Lung microvascular endothelial cell (primary cell): ENCODE data around the gene CROCC2. TPM values are rescaled to one million over a fixed set of nuclear protein-coding genes. Genes with fewer than 3 reads are reported as not detected.

ENCODE experiments used
- DNase-seq, 2 donors: peaks; one replicate each; pipeline versions ENCODE4 v3.0.0 to v3.0.0-alpha.2; 2010; ENCODE audit warnings: low read depth in 2 of 2
- total RNA-seq: library from RNA; depleted of rRNA; stranded (reverse); fragments of >200 nt; gene quantifications from 2 replicates; pipeline ENCODE4 v1.2.1, GENCODE V29; 2014

The CROCC2 gene
- not detected in 2 replicates for total RNA-seq

- no peak for DNase-seq
These were observed at the start of gene CROCC2 for GRCh38 chr2:240906141-240906910. Gene CROCC2, plus strand, starts transcription at chr2:240906336. Its CDS starts 178 bp downstream, at chr2:240906514.

GRCh38 chr2:240857039-240858008, 48.8 kb upstream of the CROCC2 start:
- DNase-seq, result no peak

- no peak for DNase-seq
These were observed 47.8 kb upstream of the CROCC2 start for GRCh38 chr2:240858321-240858720.

- no peak for DNase-seq
These were observed 47.3 kb upstream of the CROCC2 start for GRCh38 chr2:240858871-240859270.

GRCh38 chr2:240861547-240861946, 44.6 kb upstream of the CROCC2 start:
- DNase-seq, result no peak

- no peak for DNase-seq
These were observed 41.7 kb upstream of the CROCC2 start for GRCh38 chr2:240864475-240864874.

GRCh38 chr2:240865391-240865790, 40.7 kb upstream of the CROCC2 start:
- DNase-seq, result no peak

- no peak for DNase-seq
These were observed 37.6 kb upstream of the CROCC2 start, which contains the start of gene AGXT for GRCh38 chr2:240868286-240869108. Gene AGXT, plus strand, starts transcription at chr2:240868824. Its CDS starts 42 bp downstream, at chr2:240868866.

- DNase-seq, result no peak
These were observed 36.8 kb upstream of the CROCC2 start for GRCh38 chr2:240869109-240869955.

GRCh38 chr2:240869956-240870875, 35.9 kb upstream of the CROCC2 start:
- no peak for DNase-seq

- DNase-seq, result no peak
These were observed 34.8 kb upstream of the CROCC2 start for GRCh38 chr2:240871071-240871958.

GRCh38 chr2:240872317-240873097, 33.6 kb upstream of the CROCC2 start:
- DNase-seq, result no peak

- no peak for DNase-seq
These were observed 32.9 kb upstream of the CROCC2 start for GRCh38 chr2:240873098-240873788.

GRCh38 chr2:240873805-240874714, 32.1 kb upstream of the CROCC2 start:
- DNase-seq, result no peak

GRCh38 chr2:240874715-240875227, 31.4 kb upstream of the CROCC2 start:
- DNase-seq, result no peak
